ENCODE data around the gene KRTAP5-10. TPM values are rescaled to one million over a fixed set of nuclear protein-coding genes. Genes with fewer than 3 reads are reported as not detected.

The KRTAP5-10 gene
- total and polyA plus RNA-seq, 2 donors (not counting 3 experiments of a cell fraction or from before 2014, with no cell fraction given), result not detected

GRCh38 chr11:71530602-71531001, 34.8 kb upstream of the KRTAP5-10 start:
- intact Hi-C loops (cut with micrococcal nuclease) (no loop called here), dilution Hi-C loops (cut with MboI; ENCODE audit: extremely low pct_ligation_motif_present, low sequenced_read_pairs) (no loop called here)
- no peaks in the 10 kb centered on the region for H3K79me2 ChIP-seq (ENCODE audit: control insufficient read depth, insufficient read depth, low read length)
- no peak overlapping the region for H2AFZ ChIP-seq (ENCODE audit: low read depth, low read length)
- H3K9me3 ChIP-seq (replicated peaks; ENCODE audit: control insufficient read depth, insufficient read depth, low read length), result no peaks in the 10 kb centered on the region
- H3K9me1 ChIP-seq (replicated peaks; ENCODE audit: control insufficient read depth, extremely low read depth, insufficient read depth, low read length), result no peaks in the 10 kb centered on the region
- no peaks in the 10 kb centered on the region for H3K36me3 ChIP-seq (ENCODE audit: control insufficient read depth in 2 of 2, extremely low read depth in 1 of 2, insufficient read depth in 2 of 2, low read length in 2 of 2)
- DNase-seq (ENCODE audit: low read depth, low spot score) (no peak), FAIRE-seq (no peak)
- BruUV-seq (replicated peaks), result no TSS peak
- no peak overlapping the region for H3K4me3 ChIP-seq (replicated peaks in 1 of 3; ENCODE audit: insufficient read depth in 1 of 3, low read depth in 1 of 3, low read length in 3 of 3)
- ChIA-PET CTCF (no interaction called here), POLR2A (no interaction called here)
- no peak overlapping the region for H3K9ac ChIP-seq (replicated peaks; ENCODE audit: extremely low read depth, insufficient read depth, low read length)
- no peaks in the 10 kb centered on the region for H4K20me1 ChIP-seq (replicated peaks; ENCODE audit: control insufficient read depth, extremely low read depth, insufficient read depth, low read length)
- no peak overlapping the region for H3K4me2 ChIP-seq (ENCODE audit: insufficient read depth, low read length)
- TF ChIP-seq, protein P1, sequence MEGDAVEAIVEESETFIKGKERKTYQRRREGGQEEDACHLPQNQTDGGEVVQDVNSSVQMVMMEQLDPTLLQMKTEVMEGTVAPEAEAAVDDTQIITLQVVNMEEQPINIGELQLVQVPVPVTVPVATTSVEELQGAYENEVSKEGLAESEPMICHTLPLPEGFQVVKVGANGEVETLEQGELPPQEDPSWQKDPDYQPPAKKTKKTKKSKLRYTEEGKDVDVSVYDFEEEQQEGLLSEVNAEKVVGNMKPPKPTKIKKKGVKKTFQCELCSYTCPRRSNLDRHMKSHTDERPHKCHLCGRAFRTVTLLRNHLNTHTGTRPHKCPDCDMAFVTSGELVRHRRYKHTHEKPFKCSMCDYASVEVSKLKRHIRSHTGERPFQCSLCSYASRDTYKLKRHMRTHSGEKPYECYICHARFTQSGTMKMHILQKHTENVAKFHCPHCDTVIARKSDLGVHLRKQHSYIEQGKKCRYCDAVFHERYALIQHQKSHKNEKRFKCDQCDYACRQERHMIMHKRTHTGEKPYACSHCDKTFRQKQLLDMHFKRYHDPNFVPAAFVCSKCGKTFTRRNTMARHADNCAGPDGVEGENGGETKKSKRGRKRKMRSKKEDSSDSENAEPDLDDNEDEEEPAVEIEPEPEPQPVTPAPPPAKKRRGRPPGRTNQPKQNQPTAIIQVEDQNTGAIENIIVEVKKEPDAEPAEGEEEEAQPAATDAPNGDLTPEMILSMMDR (IDR thresholded peaks at IDR 0.05; ENCODE audit: extremely low read depth in 1 of 2, insufficient read depth in 1 of 2, low read depth in 1 of 2, low read length in 2 of 2), result no peak
- TF ChIP-seq JUN (IDR thresholded peaks at IDR 0.05; ENCODE audit: borderline replicate concordance, insufficient read depth, insufficient read length, low read depth) (no peak), MYC (IDR thresholded peaks at IDR 0.05; ENCODE audit: low read depth, low read length) (no peak), EZH2 (IDR thresholded peaks at IDR 0.05; ENCODE audit: borderline replicate concordance, low read depth, low read length, severe bottlenecking) (no peak), POLR2A (IDR thresholded peaks at IDR 0.05; ENCODE audit: low read depth, low read length) (no peak), MAX (IDR thresholded peaks at IDR 0.05; ENCODE audit: insufficient read depth, insufficient read length) (no peak), POLR2AphosphoS5 (IDR thresholded peaks at IDR 0.05; ENCODE audit: insufficient read depth, low read depth, low read length) (no peak), FOS (IDR thresholded peaks at IDR 0.05; ENCODE audit: borderline replicate concordance, insufficient read depth, low read length) (no peak), GATA2 (IDR thresholded peaks at IDR 0.05; ENCODE audit: insufficient read depth, insufficient read length, low read depth, low read length) (no peak)
- no peaks in the 10 kb centered on the region for H3K4me1 ChIP-seq (ENCODE audit: control insufficient read depth, extremely low read depth, insufficient read depth, low read length)
- no peaks in the 10 kb centered on the region for H3K27me3 ChIP-seq (ENCODE audit: control insufficient read depth in 2 of 2, insufficient read depth in 2 of 2, low read length in 2 of 2)
- no peak overlapping the region for H3K27ac ChIP-seq (ENCODE audit: insufficient read depth, low read depth, low read length)
